Hematopoietic multipotent progenitor cell treated with erythropoietin and hydrocortisone succinate and interleukin-3 and kit ligand, for 8 days (in vitro differentiated cells): ENCODE results near the gene DYNLT4.
"Not testable (repeated sequence)": the region's sequence is repeated elsewhere in the genome, so short reads cannot be mapped to it uniquely, and the experiment has no call there.

Experiments used
- DNase-seq: peaks from one replicate; pipeline ENCODE4 v3.0.0-alpha.2; 2015

The DYNLT4 gene

DNA sequence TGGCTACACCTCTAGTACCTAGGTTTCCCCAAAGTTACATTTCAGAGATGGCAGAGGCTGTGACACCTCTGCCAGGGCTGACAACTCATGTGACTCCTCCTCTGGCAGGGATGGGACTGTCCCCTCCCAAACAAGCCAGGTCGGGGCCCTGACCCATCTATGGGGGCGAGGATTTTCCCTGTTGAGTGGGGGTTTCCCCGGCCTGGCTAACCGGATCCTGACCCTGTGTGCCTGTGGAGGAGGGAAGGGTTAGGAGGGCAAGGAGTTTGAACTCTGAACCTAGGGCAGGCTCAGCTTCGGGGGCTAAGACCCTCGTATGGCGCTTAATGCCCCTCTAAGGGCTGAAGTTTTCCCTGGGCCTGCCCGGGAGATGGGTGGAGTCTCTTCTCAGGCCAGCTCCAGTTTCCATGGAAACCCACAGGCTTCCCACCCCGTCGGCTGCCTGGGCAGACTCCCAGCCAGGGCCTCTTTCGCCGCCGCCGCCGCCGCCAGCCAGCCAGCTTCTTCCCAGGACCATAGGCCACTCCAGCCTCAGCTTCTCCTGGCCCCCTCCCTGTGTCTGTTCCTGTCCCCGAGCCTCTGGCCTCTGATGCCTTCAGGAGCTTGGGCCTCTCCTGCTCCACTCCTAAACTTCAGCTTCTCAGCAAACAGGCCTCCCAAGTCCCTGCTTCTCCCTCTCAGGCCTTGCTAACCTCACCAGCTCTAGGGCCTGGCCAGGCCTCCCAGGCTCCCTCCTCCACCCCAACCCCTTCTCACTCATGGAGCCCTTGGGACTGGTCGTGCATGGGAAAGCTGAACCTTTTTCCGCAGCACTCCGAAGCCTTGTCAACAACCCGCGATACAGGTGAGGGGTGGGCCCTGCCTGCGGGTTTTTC lies 1.1 kb upstream of the DYNLT4 start, which contains the start of gene BTBD19:
Gene BTBD19, plus strand, starts transcription at position 461 of the 875 bp plus-strand sequence. Its CDS starts 298 bp downstream, at position 759.
- DNase-seq, result peak; percentile 80

DNA sequence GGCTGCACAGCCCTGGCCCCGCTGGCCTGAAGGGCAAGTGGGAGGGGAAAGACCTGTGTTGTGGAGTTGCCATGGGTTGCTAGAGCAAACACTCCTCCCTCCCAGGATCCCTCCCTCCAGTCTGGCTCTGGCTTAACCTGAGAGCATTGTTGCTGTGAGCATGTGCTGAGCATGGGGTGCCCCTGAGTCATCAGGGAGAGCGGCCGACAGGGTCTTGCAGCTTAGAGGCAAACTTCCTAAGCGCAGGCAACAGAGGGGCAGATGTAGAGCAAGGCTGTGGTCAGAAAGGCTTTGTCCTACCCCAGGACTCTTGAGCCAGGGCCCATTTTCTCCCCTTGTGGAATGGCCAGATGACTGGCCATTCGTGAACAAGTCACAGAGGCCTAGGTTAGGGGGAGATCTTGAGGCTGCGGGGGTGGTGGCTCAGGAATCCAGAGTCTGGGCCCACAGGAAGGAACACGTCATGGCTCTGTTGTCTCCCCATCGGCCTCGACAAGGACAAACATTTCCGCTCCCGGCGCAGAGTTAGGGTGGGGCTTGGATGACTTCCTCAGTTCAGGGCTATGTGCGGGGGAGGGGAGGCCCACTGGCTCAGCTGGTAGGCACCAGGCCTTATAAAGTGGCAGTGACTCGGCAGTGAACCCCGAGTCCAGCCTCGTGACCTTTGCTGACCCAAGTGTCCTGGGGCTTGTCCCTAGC lies 362 bp upstream of the DYNLT4 start:
- peak; percentile 96 for DNase-seq

DNA sequence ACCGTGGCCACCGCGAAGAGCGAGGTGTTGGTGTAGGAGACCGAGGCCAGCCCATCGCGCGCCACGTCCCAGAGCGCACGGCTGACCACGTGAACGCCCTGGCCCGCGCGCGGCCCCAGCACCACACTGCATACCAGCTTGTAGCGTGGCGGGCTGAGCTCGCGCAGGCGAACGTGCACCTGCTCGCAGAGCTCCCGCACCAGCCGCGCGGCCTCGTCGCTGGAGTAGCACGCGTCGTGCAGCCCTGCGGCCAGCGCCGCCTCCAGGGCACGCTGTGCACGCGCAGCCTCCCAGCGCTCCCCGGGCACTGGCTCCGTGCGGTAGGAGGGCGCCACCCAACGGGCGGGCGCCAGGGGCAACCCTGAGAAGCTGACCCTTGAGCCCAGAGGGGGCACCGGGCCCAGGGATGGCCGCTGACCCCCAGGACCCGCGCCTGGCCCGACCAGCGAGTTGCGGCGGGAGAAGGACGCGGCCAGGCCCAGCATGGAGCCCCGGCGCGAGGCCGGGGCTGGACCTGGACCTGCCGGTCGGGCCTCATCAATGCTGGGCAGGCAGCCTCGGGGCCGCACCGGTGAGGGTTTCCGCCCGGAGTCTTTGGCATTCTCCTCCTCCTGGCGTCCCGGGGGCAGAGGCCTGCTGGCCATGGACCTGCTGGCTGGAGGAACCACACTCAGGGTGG lies 987 bp downstream of the DYNLT4 start:
- no peak for DNase-seq

DNA sequence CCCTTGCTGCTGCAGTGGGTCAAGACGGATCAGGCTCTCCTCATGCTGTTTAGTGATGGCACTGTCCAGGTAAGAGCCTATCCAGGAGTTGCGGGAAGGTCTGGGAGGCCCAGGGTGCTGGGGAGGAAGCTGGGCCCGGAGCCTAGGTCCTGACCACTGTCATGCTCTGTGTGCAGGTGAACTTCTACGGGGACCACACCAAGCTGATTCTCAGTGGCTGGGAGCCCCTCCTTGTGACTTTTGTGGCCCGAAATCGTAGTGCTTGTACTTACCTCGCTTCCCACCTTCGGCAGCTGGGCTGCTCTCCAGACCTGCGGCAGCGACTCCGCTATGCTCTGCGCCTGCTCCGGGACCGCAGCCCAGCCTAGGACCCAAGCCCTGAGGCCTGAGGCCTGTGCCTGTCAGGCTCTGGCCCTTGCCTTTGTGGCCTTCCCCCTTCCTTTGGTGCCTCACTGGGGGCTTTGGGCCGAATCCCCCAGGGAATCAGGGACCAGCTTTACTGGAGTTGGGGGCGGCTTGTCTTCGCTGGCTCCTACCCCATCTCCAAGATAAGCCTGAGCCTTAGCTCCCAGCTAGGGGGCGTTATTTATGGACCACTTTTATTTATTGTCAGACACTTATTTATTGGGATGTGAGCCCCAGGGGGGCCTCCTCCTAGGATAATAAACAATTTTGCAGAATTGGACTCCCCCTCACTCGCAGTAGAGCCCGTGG lies 1.7 kb downstream of the DYNLT4 start:
- no peak for DNase-seq

DNA sequence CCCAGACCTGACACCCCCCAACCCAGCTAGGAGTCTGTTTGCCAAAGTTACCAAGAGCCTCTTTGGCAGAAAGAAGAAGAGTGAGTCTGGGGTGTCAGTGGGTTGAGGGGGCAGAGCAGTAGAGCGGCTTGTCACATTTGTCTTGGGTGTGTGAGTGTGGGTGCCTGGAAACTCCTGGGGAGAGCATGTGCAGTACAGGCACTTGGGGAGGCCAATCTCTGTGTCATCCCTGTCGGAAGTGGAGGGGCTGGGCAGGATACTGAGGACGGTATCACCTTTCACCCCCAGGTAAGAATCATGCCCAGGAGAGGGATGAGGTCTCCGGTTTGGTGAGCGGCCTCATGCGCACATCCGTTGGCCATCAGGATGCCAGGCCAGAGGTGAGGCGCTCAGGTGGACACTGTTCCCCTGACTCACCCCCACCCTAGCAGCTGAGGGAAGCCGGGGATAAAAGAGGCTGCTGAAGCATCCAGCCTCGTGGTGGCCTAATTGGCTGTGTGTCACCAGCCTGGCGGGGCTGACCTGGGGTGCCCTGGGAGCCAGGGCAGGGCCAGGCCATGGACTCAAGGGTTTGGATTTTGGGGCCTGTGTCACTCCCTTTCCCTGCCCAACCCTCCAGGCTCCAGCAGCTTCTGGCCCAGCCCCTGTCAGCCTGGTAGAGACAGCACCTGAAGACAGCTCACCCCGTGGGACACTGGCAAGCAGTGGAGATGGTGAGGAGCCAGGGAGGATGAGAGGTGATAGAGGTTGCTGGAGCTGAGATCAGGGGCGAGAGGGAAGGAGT lies 3.6 kb downstream of the DYNLT4 start:
- DNase-seq, result no peak

DNA sequence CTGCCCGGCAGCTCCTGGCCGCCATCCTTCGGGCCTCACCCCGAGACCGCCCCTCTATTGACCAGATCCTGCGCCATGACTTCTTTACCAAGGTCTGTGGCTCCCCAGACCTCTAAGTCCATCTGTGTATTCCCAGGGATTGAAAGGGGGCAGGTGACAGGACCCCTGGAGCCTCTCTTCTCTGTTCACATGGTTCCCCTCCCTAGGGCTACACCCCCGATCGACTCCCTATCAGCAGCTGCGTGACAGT lies 4.2 kb downstream of the DYNLT4 start:
- no peak for DNase-seq

DNA sequence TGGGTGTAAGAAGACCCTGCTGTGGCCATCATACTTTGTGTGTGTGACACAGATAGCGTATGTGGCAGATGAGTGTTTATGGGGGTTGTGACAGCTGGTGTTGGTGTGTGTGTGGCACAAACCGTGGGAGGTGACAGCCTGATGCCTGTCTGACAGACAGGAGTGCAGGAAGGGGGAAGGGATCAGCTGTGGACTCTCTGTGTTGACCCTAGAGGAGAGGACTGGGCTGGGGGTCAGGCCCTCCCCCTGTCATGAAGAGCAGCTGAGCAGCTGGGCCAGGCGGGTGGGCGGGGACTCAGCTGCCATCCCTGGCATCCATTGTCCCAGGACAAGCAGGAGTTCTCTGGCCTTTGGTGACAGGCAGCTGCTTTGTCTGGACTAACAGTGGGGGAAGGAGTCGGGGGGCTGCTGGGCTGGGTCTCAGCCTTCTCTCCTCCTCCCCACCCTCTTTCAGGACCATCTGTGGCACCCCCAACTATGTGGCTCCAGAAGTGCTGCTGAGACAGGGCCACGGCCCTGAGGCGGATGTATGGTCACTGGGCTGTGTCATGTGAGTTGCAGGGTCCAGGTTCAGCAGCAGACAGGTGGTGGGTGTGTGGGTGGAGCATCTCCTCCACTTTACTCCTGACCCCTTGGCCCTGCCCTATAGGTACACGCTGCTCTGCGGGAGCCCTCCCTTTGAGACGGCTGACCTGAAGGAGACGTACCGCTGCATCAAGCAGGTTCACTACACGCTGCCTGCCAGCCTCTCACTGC lies 4.7 kb downstream of the DYNLT4 start:
- DNase-seq, result no peak

DNA sequence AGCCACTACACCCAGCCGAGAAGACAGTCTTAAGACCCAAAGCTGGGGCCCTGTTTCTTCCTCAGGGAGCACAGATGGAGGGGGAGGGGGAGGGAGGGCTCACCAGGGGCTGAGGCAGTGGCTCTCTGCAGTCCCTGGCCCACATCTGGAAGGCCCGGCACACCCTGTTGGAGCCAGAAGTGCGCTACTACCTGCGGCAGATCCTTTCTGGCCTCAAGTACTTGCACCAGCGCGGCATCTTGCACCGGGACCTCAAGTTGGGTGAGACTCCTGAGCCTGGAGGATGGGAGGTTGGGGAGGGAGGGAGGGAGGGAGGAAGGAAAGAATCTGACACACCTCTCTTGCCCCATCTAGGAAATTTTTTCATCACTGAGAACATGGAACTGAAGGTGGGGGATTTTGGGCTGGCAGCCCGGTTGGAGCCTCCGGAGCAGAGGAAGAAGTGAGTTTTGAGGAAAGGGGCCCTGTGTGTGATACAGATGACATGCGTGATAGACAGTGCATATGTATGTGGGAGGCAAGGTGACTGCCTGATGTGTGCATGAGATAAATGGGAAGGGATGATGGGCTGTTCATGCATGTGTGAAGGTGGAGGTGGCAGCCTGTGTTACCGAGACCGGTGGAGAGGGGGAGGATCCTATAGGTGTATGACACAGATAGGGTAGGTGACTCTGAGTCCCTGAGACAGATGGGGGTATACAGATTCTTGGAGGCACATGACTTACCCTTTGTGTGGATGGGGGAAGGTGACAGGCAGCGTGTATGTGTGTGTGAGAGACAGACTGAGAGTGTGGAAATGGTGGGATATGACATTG lies 5.5 kb downstream of the DYNLT4 start:
- DNase-seq, result no peak

DNA sequence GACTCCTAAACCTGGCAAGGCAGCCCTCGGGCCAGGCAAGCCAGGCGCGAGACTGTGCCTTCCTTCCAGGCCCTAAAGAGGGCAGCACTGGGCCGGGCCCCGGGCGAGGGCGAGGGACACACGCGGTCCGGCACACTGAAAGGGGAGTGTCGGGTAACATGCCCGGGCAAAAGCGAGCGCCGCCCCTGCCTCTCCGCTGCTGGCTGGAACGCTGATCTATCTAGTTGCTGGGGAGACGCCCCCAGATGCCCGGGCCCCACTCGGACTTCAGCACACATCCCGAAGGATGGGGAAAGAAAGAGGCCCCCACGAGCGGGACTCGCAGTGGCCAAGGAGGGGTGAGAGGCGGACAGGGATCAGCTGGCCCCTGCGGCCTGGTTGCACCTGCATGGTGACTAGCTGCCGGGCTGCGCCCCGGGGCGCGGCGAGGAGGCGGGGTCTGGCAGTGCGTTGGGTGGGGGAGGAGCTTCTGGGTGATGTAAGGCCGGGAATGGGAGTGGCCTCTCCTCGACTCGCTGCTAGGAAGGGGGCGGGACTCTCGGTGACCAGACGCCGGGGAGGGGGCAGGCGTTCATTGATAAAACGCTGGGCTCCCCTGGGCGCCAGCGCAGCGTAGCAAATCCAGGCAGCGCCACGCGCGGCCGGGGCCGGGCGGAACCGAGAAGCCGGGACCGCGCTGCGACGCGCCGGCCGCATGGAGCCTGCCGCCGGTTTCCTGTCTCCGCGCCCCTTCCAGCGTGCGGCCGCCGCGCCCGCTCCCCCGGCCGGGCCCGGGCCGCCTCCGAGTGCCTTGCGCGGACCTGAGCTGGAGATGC lies 7.2 kb downstream of the DYNLT4 start, which contains the start of gene PLK3:
Gene PLK3, plus strand, starts transcription at position 608 of the 815 bp plus-strand sequence. Its CDS starts 87 bp downstream, at position 695.
- DNase-seq, result peak; percentile 96

DNA sequence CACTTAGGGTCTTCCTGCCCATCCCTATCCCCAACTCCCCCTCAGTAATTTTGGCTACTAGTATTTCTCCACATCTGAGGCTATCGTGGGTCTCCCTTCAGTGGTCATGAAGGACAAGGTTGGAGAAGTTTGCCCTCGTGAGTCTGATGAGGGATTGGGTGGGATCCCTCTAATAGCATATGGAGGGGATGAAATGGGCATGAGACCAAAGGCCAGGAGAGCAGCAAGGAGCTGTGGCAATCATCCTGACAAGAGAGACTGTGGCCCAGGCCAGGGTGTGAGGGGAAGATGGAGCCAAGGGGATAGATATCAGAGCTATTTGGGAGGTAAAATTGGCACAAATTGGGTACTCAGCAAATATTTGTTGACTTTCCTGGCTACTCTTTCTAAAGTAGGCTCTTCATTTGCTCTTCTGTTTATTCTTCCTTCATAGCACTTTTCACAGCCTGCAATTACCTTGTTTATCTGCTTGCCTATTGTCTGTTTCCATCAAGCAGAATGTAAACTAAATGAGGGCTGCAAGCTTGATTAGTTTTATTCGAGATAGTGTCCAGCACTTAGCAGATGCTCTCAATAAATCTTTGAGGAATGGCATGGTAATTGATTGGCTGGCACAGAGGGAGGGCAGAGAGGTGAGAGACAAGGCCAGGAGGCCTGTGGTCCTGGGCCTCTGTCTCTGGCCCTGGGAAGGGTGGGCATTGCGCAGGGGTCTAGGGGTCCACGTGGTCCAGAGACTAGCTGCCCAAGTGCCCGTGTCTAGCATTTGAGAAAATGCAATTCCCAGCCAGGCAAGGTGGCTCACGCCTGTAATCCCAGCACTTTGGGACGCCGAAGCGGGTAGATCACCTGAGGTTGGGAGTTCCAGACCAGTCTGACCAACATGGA lies 8.4 kb downstream of the DYNLT4 start:
- DNase-seq, result no peak

DNA sequence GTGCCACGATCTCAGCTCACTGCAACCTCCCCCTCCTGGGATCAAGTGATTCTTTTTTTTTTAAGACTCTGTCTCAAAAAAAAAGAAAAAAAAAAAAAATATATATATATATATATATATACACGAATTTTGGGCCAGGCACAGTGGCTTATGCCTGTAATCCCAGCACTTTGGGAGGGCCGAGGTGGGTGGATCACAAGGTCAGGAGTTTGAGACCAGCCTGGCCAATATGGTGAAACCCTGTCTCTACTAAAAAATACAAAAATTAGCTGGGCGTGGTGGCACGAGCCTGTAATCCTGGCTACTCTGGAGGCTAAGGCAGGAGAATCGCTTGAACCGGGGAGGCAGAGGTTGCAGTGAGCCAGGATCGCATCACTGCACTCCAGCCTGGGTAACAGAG lies 9.3 kb downstream of the DYNLT4 start:
- DNase-seq, result not testable (repeated sequence)

DNA sequence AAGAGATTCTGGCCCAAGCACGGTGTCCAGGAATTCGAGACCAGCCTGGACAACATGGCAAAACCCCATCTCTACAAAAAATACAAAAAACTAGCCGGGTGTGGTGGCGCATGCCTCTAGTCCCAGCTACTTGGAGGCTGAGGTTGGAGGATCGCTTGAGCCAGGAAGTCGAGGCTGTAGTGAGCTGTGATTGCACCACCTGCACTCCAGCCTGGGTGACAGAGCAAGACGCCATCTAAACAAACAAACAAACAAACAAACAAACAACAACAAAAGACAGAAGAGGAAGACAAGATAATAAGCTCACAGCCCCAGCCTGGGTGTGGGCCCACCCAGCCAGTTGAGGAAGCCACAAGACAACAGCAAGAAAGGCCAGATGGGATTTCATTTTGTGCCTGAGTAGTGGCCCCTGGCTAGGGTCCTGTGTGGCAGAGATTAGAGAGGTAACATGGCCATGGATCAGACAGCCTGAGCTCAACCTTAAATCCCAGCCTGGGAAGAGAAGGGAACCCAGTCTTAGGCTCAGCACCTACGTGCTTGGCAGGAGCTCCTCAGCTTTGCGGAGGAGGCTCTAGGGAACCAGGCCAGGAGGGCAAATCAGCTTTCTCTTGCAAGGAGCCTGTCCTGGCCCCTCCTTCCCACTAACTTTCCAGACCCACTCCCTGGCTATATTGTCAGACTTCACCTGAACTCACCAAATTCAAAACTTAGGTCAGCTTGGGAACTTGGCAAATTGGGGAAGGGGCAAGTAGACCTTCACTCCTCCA lies 14.2 kb downstream of the DYNLT4 start:
- no peak for DNase-seq

DNA sequence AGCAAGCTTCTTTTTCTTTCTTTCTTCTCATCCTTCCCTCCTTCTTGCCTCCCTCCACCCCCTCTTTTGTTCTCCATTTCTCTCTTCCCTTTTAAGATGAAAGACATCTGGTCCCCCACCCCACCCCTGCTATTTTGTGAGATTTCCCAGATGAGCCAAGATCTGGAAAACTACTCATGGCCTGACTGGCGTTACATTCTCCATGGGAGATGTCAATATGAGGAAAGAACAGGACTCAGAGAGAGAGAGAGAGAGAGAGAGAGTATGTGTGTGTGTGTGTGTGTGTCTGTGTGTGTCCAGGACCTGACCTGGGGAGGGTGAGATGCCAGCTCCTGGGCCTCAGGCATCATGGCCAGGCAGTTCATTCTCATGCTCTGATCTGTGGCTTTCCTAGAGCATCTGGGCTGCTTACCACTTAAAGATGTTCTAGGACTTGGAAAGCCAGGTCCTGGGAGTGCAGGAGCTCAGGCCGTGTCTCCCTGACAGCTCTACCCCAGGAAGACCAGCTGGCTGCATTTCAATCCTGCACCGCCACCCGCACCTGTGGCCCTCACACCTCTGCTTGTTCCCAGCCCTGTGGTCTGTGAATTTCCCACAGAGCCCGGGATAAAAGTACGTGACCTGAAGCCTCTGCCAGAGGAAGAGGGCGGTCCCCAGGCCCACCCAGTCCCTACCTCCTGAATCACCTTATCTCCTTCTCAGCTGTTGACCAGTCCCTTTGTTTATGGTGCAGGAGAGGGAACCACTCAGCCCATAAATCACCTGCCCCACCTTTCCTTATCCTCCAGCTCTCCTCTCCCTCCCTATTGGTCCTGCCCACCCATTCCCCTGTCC lies 16.0 kb downstream of the DYNLT4 start:
- no peak for DNase-seq

DNA sequence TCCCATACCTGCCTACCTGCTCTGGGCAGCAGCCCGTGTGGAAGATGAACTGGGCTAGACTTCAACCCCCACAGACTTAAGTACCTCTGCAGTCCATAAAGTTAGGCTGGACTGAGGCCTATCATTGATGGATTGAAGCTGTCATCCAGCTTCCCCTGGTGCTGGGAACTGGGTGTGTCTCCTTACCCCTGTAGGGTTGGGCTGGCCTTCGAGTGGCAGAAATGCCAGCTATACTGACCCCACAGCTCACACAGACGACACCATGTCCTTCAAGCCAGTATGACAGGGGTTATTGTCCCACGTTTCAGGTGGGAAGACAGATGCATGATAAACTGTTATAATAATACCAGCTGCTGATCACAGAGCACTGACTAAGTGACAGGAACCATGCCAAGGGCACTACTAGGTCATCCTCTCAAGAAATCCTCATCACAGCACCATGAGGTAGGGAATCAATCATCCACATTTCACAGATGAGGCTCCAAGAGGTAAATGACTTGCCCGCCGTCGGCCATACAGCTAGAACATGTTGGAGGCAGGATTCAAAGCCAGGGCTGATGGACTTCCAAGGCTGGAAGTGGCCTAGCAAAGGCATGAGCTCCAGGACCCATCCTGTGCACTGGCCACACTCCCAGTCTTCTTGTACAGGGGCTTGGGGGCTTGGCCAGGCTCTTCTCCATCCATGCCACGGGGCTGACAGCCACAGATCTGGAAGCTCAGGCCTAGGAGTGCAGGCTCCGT lies 18.9 kb downstream of the DYNLT4 start, which contains the start of gene BEST4:
Gene BEST4, minus strand, starts transcription at position 51 of the 741 bp plus-strand sequence. CDS start 465 bp downstream, outside the sequence.
- DNase-seq, result no peak

DNA sequence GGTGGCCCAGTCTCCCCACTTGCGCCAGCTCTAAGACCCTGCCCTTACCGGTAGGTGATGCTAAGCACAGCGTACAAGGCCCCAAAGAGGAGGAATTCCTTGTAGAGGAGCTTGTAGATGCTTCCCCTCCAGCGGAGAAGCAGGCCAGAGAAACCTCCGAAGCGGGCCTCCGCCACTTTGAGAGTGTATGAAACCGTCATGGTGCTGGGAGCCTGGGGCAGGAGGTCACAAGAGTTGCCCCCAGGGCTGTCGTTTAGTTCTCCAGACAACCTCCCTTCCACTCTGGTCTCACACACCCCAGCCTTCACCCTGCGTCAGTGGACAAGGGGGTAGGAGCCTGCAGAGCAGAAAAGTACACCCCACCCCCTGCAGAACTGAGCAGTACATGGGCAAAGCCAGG lies 19.6 kb downstream of the DYNLT4 start:
- no peak for DNase-seq
